PFSK-1 (cell line): ENCODE data around the gene CTCF.

Experiments
- POLR2AphosphoS5 ChIP-seq: IDR thresholded peaks from 2 replicates; pipeline ENCODE4 v1.6.1; 2012; ENCODE audit warnings: low read depth, mild to moderate bottlenecking, control low read depth, low read length, moderate library complexity
- SIN3A ChIP-seq: IDR thresholded peaks from 2 replicates; pipeline ENCODE4 v1.6.1; 2012; ENCODE audit warnings: mild to moderate bottlenecking, low read length, moderate library complexity, borderline replicate concordance; ENCODE audit not compliant: insufficient read depth
- TAF1 ChIP-seq: IDR thresholded peaks from 2 replicates; pipeline ENCODE4 v1.6.1; 2012; ENCODE audit warnings: low read length, control low read depth, borderline replicate concordance; ENCODE audit not compliant: insufficient read depth

DNA sequence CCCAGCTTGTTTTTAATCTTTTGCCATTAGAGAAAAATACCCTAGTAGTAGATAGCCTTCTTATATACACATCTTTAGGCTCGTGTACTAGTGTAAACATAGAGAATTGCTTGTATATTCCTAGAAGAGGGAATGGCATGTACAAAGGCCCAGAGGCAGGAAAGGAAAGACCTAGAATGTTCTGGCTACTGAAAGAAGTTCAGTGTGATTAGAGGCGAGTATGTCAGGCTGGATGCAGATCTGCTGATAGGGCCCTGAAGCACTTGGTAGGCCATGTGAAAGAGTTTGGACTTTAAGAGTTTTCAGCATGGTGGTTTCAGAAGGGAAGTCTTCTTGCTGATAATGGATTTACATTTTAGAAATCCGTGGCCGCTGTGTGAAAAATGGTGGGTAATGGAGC, 17.4 kb downstream of the CTCF start:
- no peak for TF ChIP-seq POLR2AphosphoS5
- no peak for TF ChIP-seq SIN3A
- no peak for TF ChIP-seq TAF1
